Measurements from ENCODE around the gene SLC38A10. TPM values are rescaled to one million over a fixed set of nuclear protein-coding genes. Genes with fewer than 3 reads are reported as not detected.

SLC38A10 gene
- total RNA-seq, 1 experiment from 2014 or later: 75.1 TPM

GRCh38 chr17:81213978-81214377, 81.1 kb downstream of the SLC38A10 start:
- Histone ChIP-seq H3K27me3 (replicated peaks; ENCODE audit: insufficient read depth, low read depth, low read length, poor library complexity) (no peaks in the 10 kb centered on the region), H3K4me3 (ENCODE audit: low read depth, low read length, poor library complexity, severe bottlenecking) (no peak overlapping the region), H3K27ac (ENCODE audit: low read depth, low read length, poor library complexity, severe bottlenecking) (no peak overlapping the region), H3K9me3 (ENCODE audit: low read depth, low read length, poor library complexity, severe bottlenecking) (no peaks in the 10 kb centered on the region), H3K4me1 (ENCODE audit: insufficient read depth, low read length, poor library complexity, severe bottlenecking) (no peaks in the 10 kb centered on the region), H3K36me3 (ENCODE audit: insufficient read depth, low read length, poor library complexity, severe bottlenecking) (no peaks in the 10 kb centered on the region)
- TF ChIP-seq EZH2 (IDR thresholded peaks at IDR 0.05; ENCODE audit: borderline replicate concordance, low read depth, low read length, poor library complexity, severe bottlenecking) (no peak), CTCF (conservative IDR thresholded peaks at IDR 0.05; ENCODE audit: low read depth, low read length) (no peak)
- DNase-seq (ENCODE audit: low spot score): no peak
- intact Hi-C loops (cut with micrococcal nuclease; ENCODE audit: unreplicated experiment): no loop called here
- POLR2A ChIA-PET (ENCODE audit: low non-redundant PET): no interaction called here
- CTCF ChIA-PET: no interaction called here
- no TSS peak for BruUV-seq (replicated peaks)

GRCh38 chr17:81212365-81212764, 82.7 kb downstream of the SLC38A10 start:
- DNase-seq (ENCODE audit: low spot score): no peak
- Histone ChIP-seq H3K27ac (ENCODE audit: low read depth, low read length, poor library complexity, severe bottlenecking) (no peak overlapping the region), H3K4me3 (ENCODE audit: low read depth, low read length, poor library complexity, severe bottlenecking) (no peak overlapping the region), H3K27me3 (replicated peaks; ENCODE audit: insufficient read depth, low read depth, low read length, poor library complexity) (no peaks in the 10 kb centered on the region), H3K9me3 (ENCODE audit: low read depth, low read length, poor library complexity, severe bottlenecking) (no peaks in the 10 kb centered on the region), H3K4me1 (ENCODE audit: insufficient read depth, low read length, poor library complexity, severe bottlenecking) (peaks cover 3% of the 10 kb centered on the region), H3K36me3 (ENCODE audit: insufficient read depth, low read length, poor library complexity, severe bottlenecking) (no peaks in the 10 kb centered on the region)
- no TSS peak for BruUV-seq (replicated peaks)
- ChIA-PET CTCF (no interaction called here), POLR2A (ENCODE audit: low non-redundant PET) (no interaction called here)
- TF ChIP-seq CTCF (conservative IDR thresholded peaks at IDR 0.05; ENCODE audit: low read depth, low read length): no peak
- no peak for TF ChIP-seq EZH2 (IDR thresholded peaks at IDR 0.05; ENCODE audit: borderline replicate concordance, low read depth, low read length, poor library complexity, severe bottlenecking)
- intact Hi-C loops (cut with micrococcal nuclease; ENCODE audit: unreplicated experiment): no loop called here

- H3K36me3 ChIP-seq (ENCODE audit: insufficient read depth, low read length, poor library complexity, severe bottlenecking): no peaks in the 10 kb centered on the region
- POLR2A ChIA-PET (ENCODE audit: low non-redundant PET): no interaction called here
- no peak for DNase-seq (ENCODE audit: low spot score)
- TF ChIP-seq EZH2 (IDR thresholded peaks at IDR 0.05; ENCODE audit: borderline replicate concordance, low read depth, low read length, poor library complexity, severe bottlenecking): no peak
- TF ChIP-seq CTCF (conservative IDR thresholded peaks at IDR 0.05; ENCODE audit: low read depth, low read length): no peak
- intact Hi-C loops (cut with micrococcal nuclease; ENCODE audit: unreplicated experiment): no loop called here
- H3K27ac ChIP-seq (ENCODE audit: low read depth, low read length, poor library complexity, severe bottlenecking): peak overlapping the region; percentile 5
- no peak overlapping the region for H3K4me3 ChIP-seq (ENCODE audit: low read depth, low read length, poor library complexity, severe bottlenecking)
- no TSS peak for BruUV-seq (replicated peaks)
- H3K27me3 ChIP-seq (replicated peaks; ENCODE audit: insufficient read depth, low read depth, low read length, poor library complexity): no peaks in the 10 kb centered on the region
- CTCF ChIA-PET: interaction anchor here (0.8 kb wide), 1 partner anchor 68 kb away, joined by 7 read pairs; no protein-coding TSS in a partner anchor
- H3K4me1 ChIP-seq (ENCODE audit: insufficient read depth, low read length, poor library complexity, severe bottlenecking): peaks cover 17% of the 10 kb centered on the region
- H3K9me3 ChIP-seq (ENCODE audit: low read depth, low read length, poor library complexity, severe bottlenecking): no peaks in the 10 kb centered on the region
Observed at GRCh38 chr17:81210868-81211267, 84.2 kb downstream of the SLC38A10 start.
